NCI-H82 treated with DMSO at 0.1 percent for 48 hours (cell line): Measurements from ENCODE around the gene SLC38A6.

ENCODE experiments used
- DNase-seq: peaks from one replicate; lab custom pipeline; 2025; ENCODE audit not compliant: unreplicated experiment; lab: John Stamatoyannopoulos, UW

SLC38A6 gene

GRCh38 chr14:60980811-60981632 lies at the start of gene SLC38A6, which contains the start of gene TRMT5:
Gene SLC38A6, plus strand, starts transcription at chr14:60981245. Its CDS starts 33 bp downstream, at chr14:60981278.
Gene TRMT5, minus strand, starts transcription at chr14:60981079. Its CDS starts 106 bp downstream, at chr14:60980973.
- peak; percentile 76 for DNase-seq

DNA sequence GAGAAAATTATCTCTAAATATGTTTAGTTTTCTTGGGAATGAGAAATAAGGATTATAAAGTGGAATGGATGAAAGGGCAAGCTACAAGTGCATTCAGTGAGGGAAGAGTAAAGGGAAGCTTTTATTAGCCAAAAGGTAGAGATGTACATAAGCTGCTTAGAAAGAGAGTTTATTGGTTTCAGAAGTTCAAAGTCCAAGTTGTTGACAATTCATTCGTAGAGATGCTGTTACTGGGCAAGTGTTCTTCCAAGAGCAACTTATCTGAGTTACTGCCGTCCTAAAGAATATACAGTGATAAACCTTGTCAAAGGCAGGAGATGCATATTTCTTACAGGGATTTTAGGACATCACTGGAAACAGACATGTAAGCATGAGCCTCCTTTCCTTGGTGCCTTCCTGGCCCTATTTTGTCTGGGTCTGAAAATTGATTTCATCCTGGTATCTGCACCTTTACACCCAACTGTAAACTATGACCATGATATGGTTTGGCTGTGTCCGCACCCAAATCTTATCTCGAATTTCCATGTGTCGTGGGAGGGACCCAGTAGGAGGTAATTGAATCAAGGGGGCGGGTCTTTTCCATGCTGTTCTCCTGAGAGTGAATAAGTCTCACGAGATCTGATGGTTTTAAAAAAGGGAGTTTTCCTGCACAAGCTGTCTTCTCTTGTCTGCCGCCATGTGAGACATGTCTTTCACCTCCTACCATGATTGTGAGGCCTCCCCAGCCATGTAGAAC lies 47.0 kb upstream of the SLC38A6 start:
- DNase-seq, result no peak

- DNase-seq, result no peak
These were observed 45.7 kb upstream of the SLC38A6 start for GRCh38 chr14:60935319-60935718.

- DNase-seq, result no peak
These were observed 37.4 kb upstream of the SLC38A6 start for GRCh38 chr14:60943637-60944032.

- DNase-seq, result no peak
These were observed 36.8 kb upstream of the SLC38A6 start for GRCh38 chr14:60944204-60944603.

DNA sequence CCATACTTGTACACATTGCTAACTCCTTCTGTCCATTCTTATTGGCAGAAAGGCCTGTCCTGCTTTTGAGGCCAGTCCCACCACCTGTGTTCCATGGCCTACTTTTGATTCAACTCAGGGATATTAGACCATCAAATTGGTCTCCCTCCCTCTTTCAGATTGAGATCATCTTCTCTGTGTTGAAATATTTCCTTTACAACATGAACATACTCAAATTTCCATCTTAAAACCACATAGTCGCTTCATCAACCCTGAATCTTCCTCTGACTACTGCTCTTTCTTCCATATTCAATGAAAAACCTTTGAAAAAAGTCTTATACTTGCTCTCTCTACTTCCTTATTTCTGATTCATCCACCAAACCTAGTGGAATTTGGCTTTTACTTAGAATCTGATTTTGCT lies 35.1 kb upstream of the SLC38A6 start:
- DNase-seq, result no peak

DNA sequence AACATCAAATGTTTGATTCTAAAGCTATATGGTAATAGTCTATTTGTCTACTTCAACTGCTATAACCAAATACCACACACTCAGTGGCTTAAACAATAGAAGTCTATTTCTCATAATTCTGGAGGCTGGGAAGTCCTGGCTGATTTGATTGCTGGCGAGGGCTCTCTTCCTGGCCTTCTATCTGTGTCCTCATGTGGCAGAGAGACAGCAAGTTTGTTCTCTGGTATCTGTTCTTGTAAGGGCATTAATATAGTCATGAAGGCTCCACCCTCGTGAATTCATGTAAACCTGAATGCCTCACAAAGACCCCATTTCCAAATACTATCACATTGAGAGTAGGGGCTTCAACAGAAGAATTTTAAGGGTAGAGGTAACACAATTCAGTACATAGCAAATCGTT lies 34.3 kb upstream of the SLC38A6 start:
- no peak for DNase-seq

- DNase-seq, result no peak
These were observed 29.1 kb upstream of the SLC38A6 start for GRCh38 chr14:60951776-60952435.

DNA sequence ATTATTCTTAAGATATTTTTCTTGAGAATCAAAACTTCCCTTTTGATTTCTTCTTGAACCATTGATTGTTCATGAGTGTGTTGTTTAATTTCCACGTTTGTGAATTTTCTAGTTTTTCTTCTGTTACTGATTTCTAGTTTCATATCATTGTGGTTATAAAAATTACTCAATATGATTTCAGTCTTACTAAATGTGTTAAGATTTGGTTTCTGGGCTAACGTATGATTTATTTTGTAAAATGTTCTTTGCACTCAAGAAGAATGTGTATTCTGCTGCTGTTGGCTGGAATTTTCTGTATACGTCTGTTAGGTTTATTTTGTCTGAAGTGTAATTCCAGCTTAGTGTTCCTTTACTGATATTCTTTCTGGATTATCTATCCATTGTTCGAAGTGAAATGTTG lies 24.8 kb upstream of the SLC38A6 start:
- no peak for DNase-seq

GRCh38 chr14:60956632-60957031 lies 24.4 kb upstream of the SLC38A6 start:
- no peak for DNase-seq

GRCh38 chr14:60958146-60958545 lies 22.9 kb upstream of the SLC38A6 start:
- no peak for DNase-seq

GRCh38 chr14:60963761-60964160 lies 17.3 kb upstream of the SLC38A6 start:
- DNase-seq, result no peak

DNA sequence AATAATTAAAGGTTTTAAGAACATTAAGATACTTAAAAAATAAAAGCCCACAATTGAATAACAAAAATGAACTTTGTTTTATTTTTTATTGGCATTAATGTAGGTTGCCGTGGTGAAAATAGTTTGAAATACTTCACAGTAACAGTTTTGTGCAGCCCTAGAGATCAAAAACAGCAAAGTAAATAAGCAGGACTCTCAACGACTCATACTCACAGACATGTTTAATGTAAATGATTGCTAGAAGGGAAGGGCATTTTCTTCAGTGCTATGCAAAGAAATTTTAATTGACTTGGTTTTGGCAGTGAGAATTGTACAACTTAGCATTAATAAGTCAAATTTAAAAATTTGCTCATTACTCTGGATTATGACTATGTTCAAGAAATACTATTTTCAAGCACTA lies 16.1 kb upstream of the SLC38A6 start:
- DNase-seq, result no peak

DNA sequence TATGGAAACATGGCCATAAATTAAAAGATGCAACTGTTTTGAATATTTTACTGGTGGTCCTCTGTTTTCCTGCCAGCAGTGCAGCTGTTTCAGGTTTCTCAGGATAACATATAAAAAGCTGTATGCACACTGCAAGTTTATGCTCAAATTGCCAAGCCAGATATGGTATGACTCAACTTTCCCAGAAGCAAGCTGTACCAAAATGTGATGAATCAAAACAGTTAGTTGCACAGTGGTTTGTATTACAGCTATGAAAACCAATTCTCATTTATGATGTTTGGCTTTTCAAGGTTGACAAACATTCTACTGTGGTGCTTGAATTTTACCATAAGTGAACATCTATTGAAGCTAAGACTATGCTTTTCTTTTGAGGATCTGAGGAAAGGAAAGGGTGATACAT lies 15.6 kb upstream of the SLC38A6 start:
- DNase-seq, result no peak

DNA sequence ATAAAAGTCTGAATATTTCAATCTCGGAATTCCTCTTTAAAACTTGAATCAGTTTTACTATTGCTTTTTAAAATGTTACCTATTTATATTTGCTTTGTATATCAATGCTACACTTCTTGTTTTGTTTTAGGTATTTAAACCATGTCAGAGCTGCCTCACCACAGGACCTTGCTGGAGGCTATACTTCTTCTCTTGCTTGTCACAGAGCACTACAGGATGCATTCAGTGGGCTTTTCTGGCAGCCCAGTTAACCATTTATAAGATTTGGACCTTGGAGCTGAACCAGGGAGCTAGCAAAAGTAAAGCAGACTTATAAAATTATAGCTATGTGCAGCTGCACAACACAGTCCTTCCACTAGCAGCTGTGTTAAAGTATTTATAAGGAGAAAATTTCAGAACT lies 12.9 kb upstream of the SLC38A6 start:
- no peak for DNase-seq

- DNase-seq, result no peak
These were observed 12.4 kb upstream of the SLC38A6 start for GRCh38 chr14:60968671-60969070.

GRCh38 chr14:60970146-60970545 lies 10.9 kb upstream of the SLC38A6 start:
- no peak for DNase-seq

- no peak for DNase-seq
These were observed 9.8 kb upstream of the SLC38A6 start for GRCh38 chr14:60971271-60971670.

GRCh38 chr14:60972295-60972694 lies 8.8 kb upstream of the SLC38A6 start:
- no peak for DNase-seq

- DNase-seq, result no peak
These were observed 8.0 kb upstream of the SLC38A6 start for GRCh38 chr14:60973070-60973469.

DNA sequence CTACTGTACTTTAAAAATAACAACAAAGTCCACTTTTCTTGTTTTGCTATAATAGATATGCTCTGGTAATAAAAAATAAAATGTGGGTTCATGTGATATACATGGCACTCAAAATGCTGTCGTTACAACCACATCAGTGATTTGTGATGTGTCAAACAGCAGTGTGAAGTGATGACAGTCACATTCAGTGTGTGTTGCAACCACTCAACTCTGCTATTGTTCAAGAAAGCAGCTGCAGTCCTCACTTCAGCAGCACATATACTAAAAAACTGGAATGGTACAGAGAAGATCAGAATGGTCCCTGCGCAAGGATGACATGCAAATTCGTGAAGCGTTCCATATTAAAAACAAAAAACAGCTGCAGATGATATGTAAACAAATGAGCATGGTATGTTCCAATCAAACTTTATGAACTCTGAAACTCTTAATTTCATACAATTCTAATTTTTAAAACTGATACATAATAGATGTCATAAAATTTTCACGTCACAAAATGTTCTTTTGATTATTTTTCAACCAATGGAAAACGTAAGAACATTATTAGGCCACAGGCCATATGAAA lies 6.9 kb upstream of the SLC38A6 start:
- no peak for DNase-seq
